ENCODE data around the gene KLHL25. TPM values are rescaled to one million over a fixed set of nuclear protein-coding genes. Genes with fewer than 3 reads are reported as not detected.
A peak's percentile ranks its signal among the peaks of the same experiment; 100 is the strongest.

The KLHL25 gene
- total and polyA plus RNA-seq, 2 of the 13 experiments (the other 11 are each of a cell fraction or from before 2014, with no cell fraction given) = 3.7 to 8.2 TPM

- TF ChIP-seq ZFP90 (CRISPR knock-in tag; IDR thresholded peaks at IDR 0.05; ENCODE audit: borderline replicate concordance) = 0 out of 2 replicates have a peak, but pooled peaks have one; percentile 0
- TF ChIP-seq IKZF4 (CRISPR knock-in tag; IDR thresholded peaks at IDR 0.05; ENCODE audit: borderline replicate concordance, low read depth, not compliant biosample characterization) = no peak
- TF ChIP-seq TBP (CRISPR knock-in tag; IDR thresholded peaks at IDR 0.05) = no peak
- TF ChIP-seq ZNF615 (CRISPR knock-in tag; IDR thresholded peaks at IDR 0.05; ENCODE audit: borderline replicate concordance) = no peak
- TF ChIP-seq KLF6 (CRISPR knock-in tag; IDR thresholded peaks at IDR 0.05) = no peak
- TF ChIP-seq ZNF775 (CRISPR knock-in tag; IDR thresholded peaks at IDR 0.05; ENCODE audit: borderline replicate concordance) = no peak
These were observed 46.1 kb upstream of the KLHL25 start (continued) for GRCh38 chr15:85840802-85841152.

- intact Hi-C loops (cut with micrococcal nuclease; ENCODE audit: unreplicated experiment) = loop anchor here (1.0 kb wide), 2 partner anchors 38 to 110 kb away; no protein-coding TSS in a partner anchor
- ChIA-PET POLR2A (interaction anchor here (0.8 kb wide), 2 partner anchors 40 to 132 kb away, joined by 3 read pairs; no protein-coding TSS in a partner anchor), CTCF (ENCODE audit: low intra/inter-chr PET ratio, low total read pairs) (interaction anchor here (1.4 to 1.6 kb wide), 2 partner anchors 40 to 110 kb away, joined by 4 to 14 read pairs; no protein-coding TSS in a partner anchor)
- ATAC-seq = peak; percentile 96
- peak; percentile 85 for DNase-seq (ENCODE audit: low spot score)
- no TSS peak for BruUV-seq (replicated peaks)
- in situ Hi-C loops (cut with HindIII; ENCODE audit: extremely low pct_ligation_motif_present, low pct_unique_long_range_greater_than_20kb) = loop anchor here (25.0 kb wide), 2 partner anchors 228 to 553 kb away; no protein-coding TSS in a partner anchor
- no peak overlapping the region for H3K9ac ChIP-seq (ENCODE audit: insufficient read depth, low read depth, low read length)
- no peaks in the 10 kb centered on the region for H4K20me1 ChIP-seq (ENCODE audit: insufficient read depth, low read length)
- no peaks in the 10 kb centered on the region for H3K79me2 ChIP-seq (ENCODE audit: insufficient read depth, low read length)
- peak overlapping the region; percentile 80 for H3K4me2 ChIP-seq (ENCODE audit: low read depth, low read length)
- peaks cover 0 to 2% of the 10 kb centered on the region in 2 experiments; a peak in 2 of 5 replicates for H3K27me3 ChIP-seq (ENCODE audit: control insufficient read depth in 1 of 2, insufficient read depth in 2 of 2, low read length in 2 of 2)
- peak; percentile 69 for FAIRE-seq
- 2% methylated on average over 20 of the region's 32 CpGs for WGBS (ENCODE audit: low lambda C conversion rate)
- no peaks in the 10 kb centered on the region for H3K9me3 ChIP-seq (ENCODE audit: low read length)
- H3K27ac ChIP-seq (ENCODE audit: extremely low read length, insufficient read depth, low read length) = no peak overlapping the region
- peaks cover 41% of the 10 kb centered on the region for H3K4me1 ChIP-seq (ENCODE audit: insufficient read depth, low read length)
- H3K4me3 ChIP-seq (replicated peaks in 1 of 3; ENCODE audit: insufficient read depth in 1 of 3, low read depth in 2 of 3, low read length in 3 of 3) = peak overlapping the region; percentile 24 to 52 (median 41)
- no peak overlapping the region for H2AFZ ChIP-seq (ENCODE audit: low read length)
- no peaks in the 10 kb centered on the region for H3K36me3 ChIP-seq (replicated peaks in 1 of 2; ENCODE audit: control insufficient read depth in 1 of 2, insufficient read depth in 2 of 2, low read length in 2 of 2)
- TF ChIP-seq ZNF143 (CRISPR knock-in tag; IDR thresholded peaks at IDR 0.05) (no peak; the same call in 1 of the 2 replicates), ZNF496 (CRISPR knock-in tag; IDR thresholded peaks at IDR 0.05; ENCODE audit: insufficient replicate concordance) (no peak), ARNT2 (CRISPR knock-in tag; IDR thresholded peaks at IDR 0.05; ENCODE audit: low read depth) (peak; percentile 87), ZNF569 (CRISPR knock-in tag; IDR thresholded peaks at IDR 0.05; ENCODE audit: borderline replicate concordance) (no peak), ZNF550 (CRISPR knock-in tag; IDR thresholded peaks at IDR 0.05; ENCODE audit: borderline replicate concordance) (no peak), ESRRA (CRISPR knock-in tag; IDR thresholded peaks at IDR 0.05; ENCODE audit: low read depth) (peak; percentile 73; the same call in 1 of the 2 replicates), ZNF354B (CRISPR knock-in tag; IDR thresholded peaks at IDR 0.05) (no peak), ZNF205 (CRISPR knock-in tag; IDR thresholded peaks at IDR 0.05) (peak; percentile 64), SMARCE1 (IDR thresholded peaks at IDR 0.05; ENCODE audit: borderline replicate concordance) (no peak), HOXA5 (CRISPR knock-in tag; IDR thresholded peaks at IDR 0.05) (peak; percentile 91)
- TF ChIP-seq, protein P1, sequence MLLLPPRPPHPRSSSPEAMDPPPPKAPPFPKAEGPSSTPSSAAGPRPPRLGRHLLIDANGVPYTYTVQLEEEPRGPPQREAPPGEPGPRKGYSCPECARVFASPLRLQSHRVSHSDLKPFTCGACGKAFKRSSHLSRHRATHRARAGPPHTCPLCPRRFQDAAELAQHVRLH (CRISPR knock-in tag; IDR thresholded peaks at IDR 0.05; ENCODE audit: borderline replicate concordance, low read depth) = peak; percentile 93; the same call in 1 of the 2 replicates
- TF ChIP-seq, protein P2, sequence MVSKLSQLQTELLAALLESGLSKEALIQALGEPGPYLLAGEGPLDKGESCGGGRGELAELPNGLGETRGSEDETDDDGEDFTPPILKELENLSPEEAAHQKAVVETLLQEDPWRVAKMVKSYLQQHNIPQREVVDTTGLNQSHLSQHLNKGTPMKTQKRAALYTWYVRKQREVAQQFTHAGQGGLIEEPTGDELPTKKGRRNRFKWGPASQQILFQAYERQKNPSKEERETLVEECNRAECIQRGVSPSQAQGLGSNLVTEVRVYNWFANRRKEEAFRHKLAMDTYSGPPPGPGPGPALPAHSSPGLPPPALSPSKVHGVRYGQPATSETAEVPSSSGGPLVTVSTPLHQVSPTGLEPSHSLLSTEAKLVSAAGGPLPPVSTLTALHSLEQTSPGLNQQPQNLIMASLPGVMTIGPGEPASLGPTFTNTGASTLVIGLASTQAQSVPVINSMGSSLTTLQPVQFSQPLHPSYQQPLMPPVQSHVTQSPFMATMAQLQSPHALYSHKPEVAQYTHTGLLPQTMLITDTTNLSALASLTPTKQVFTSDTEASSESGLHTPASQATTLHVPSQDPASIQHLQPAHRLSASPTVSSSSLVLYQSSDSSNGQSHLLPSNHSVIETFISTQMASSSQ (IDR thresholded peaks at IDR 0.05; ENCODE audit: low read depth) = no peak
- TF ChIP-seq, protein P2 (CRISPR knock-in tag; IDR thresholded peaks at IDR 0.05; ENCODE audit: borderline replicate concordance) = peak; percentile 80; the same call in 1 of the 2 replicates
These were observed 45.5 kb upstream of the KLHL25 start for GRCh38 chr15:85840079-85840801.

All from HepG2 (cell line).